RKO (cell line): ENCODE measurements around the gene RASGEF1C.

Experiments
- DNase-seq: peaks from one replicate; pipeline ENCODE4 v3.0.0-alpha.2; 2016; ENCODE audit warnings: low spot score

Gene RASGEF1C

DNA sequence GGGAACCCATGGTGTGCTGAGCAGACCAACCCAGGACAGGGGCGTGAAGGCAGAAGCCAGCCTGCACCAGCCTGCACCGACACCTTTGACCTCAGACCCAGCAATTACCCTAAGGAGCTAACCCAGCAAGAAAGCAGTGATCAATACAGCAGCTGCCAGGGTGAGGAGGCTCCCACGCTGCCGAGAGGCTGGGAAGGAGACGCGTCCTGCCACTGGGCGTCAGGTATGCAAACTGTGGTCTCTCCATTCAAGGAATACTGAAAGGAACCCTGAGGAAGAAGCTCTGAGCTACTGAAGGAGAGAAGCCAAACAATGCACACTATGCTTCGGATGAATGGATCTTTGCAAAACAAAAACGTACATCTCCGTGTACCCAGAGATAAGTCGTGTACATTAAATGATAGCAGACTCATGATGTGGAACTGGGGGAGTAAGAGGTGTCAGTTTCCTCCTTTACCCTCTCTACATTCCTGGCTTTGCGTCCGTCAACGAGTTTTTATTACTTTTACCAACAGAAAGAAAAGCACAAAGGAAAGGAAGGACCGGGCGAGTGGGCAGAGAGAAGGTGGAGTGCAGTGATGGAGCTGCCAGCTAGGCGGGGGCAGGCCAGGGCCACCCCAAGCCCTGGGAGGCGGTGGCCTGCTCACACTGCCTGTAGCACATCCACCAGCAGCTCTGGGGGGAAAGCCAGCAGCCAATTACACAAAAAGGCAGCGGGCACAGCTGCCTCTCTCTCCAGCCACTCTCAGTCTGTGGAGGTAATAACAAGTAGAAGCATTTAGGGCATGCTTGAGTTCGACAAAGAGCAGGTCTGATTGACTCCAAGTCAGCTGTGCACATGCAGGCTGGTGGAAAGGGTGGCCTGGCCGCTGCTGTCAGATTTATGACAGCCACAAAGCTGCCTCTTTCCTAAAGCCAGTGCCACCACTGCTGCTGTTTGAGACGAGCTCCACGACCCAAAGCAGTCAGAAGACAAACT, 29.3 kb downstream of the RASGEF1C start:
- no peak for DNase-seq

DNA sequence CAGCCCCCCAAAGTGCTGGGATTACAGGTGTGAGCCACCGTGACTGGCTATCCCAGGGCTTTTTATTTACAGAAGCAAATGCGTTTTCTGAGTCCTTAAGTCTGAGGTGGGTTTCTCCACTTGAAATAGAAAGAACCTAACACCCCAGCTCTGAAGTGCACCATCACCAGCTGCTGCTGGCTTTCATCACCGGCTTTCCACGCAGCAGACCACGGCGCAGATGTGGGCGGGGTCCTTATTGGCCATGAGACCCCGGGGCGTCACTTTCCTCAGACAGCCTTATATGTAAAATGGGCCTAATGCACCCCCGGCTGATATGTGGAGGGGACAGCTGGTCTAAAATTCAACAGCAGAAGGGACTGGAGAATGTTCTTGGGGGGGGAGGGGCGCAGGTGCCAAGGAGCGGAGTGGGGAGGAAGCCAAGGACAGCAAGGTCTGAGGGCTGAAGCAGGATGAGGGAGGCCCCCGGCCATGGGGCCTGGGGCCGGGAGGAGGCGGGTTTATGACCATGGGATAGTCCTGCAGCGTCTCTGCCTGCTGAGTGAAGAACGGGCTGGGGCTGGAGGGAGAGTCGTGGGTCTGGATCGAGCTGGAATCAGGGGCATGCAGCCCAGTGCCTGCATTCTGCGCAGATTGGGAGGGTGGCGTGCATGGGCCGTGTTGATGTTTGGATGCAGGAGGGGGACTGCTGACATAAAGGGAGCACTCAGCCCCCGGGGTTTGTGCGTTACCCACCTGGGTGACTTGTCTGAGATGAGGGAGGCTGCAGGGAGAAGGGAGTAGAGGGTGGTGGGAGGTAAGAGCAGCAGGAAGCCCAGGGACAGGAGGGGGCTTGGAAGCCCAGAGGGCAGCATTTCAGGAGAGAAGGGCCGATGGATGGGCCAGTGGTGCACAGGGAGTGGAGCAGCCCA, 30.2 kb downstream of the RASGEF1C start:
- DNase-seq = no peak

DNA sequence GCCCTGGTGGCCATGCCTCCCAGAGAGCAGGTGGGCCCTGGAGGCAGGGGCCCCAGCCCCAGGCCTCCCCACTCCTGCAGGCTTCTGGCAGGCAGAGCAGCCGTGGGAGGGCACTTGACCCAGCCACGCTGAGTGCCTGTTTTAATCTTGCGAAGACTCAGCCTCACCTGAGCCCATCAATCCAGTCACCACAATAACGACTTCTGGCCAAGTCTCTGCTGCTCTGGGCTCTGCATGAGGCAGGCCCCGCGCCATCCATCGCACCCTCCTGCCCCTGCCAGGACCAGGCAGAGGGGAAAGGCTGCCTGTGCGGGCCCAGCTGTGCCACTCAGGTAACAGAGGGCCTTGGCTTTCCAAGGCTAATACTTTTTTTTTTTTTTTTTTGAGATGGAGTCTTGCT, 32.8 kb downstream of the RASGEF1C start:
- no peak for DNase-seq

DNA sequence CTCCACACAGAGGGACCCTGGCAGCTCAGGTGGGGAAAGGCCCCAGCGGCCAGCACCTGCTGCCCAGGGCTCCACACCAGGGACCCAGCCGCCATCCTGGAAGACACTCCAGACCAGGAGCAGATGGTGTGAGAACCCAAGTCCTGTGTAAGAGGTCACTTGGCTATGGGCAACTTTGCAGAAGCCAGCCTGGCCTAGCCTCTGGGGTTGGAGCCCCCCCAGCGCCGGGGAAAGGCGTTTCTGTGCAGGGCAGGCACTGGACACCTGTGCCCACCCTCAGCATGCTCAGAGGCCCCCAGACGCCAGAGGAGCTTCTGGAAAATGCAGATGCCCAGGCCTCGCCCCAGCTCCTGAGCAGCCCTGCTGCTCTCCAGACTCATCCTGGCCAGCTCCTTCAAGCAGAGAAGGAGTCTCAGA, 34.0 kb downstream of the RASGEF1C start:
- DNase-seq = no peak

DNA sequence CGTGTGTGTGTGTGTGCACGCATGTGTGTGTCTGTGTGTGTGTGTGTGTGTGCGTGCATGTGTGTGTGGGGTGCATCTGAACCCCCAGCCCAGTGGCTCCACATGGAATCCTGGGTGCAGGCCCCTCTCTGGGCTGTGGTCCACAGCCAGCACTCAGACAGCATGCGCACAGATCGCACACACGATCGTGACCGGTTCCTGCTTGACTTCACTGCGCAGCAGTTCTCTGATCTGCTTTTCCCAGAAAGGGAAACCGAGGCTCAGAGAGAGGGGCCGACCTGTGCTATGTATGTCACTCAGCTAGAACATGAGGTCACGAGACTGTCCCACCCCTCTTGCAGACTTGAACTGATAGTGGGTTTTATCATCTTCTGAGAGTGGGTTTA, 34.4 kb downstream of the RASGEF1C start:
- DNase-seq = no peak

DNA sequence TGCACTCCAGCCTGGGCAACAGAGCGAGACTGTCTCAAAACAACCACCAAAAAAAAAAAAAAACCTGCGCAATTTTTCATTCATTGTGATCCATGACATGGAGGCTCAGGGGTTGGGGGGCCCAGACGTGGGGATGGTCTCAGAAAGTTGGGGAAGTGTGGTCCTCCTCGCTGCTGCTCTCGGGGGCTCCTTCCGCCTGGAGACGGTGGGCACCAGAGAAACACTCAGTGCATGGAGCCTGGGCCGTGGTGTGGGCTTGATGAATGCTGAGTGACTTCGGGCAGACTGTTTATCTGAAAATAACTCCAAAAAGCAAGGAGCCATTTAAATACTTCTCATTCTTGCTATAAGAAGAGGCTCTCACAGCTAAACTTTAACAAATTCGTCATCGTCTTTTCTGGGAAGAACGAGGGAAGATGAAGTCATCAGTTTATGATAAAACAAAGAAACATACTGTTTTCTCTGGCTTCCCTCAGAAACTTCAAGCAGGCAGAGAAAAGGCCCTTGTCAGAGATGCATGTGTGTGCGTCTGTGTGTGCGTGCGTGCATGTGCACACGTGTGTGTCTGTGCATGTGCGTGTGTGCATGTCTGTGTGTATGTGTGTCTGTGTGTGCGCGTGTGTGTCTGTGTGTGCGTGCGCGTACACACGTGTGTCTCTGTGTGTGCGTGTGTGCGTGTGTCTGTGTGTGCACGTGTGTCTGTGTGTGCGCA, 35.0 kb downstream of the RASGEF1C start:
- DNase-seq = no peak

DNA sequence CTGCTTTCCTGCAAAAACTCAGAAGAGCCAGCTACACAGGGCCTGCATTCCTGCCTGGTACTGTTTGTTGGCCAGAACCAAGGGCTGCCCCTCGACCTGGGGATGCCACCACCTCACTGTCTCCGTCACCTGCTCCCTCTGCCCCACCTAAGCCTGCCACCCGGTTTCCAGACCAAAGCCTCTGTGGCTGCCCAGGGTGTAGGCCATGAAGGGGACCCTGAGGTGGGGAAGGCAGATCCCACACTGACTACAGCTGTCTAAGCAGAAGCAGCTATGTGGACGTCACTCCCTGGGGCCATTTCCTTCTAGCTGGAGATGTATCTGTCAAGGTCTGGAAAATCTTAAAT, 35.8 kb downstream of the RASGEF1C start:
- DNase-seq = no peak

DNA sequence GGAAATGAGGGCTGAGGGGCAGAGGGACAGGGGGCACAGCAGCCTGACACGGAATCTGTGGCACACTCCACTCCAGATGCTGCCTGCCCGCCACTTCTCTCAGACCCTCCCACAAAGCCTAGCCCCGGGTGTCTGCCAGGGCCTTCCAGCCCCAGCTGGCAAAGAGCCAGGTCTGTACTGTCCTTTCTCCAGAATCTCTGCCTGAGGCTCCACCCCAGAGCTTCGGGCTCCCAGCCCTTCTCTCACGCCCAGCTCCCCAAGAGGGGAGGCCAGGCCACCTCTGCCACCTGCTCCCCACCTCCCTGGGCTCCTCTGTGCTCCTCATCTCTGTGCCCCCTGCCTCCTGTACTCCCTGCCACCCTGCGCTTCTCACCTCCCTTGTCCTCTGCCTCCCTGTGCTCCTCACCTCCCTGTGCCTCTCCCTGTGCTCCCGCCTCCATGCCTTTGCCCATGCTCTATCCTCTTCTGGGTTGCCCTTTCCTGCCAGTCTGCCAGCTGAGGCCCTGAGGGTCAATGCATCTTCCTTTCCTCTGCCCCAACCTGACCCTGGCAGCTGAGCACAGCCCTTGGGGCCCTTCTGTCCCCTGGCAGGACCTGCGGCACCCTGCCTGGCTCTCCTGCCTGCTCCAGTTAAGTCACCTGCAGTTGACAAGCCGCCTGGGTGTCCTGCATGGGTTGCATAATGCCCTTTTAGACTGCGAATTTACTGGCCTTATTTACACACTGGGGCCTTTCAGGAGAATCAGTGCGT, 36.4 kb downstream of the RASGEF1C start:
- no peak for DNase-seq

DNA sequence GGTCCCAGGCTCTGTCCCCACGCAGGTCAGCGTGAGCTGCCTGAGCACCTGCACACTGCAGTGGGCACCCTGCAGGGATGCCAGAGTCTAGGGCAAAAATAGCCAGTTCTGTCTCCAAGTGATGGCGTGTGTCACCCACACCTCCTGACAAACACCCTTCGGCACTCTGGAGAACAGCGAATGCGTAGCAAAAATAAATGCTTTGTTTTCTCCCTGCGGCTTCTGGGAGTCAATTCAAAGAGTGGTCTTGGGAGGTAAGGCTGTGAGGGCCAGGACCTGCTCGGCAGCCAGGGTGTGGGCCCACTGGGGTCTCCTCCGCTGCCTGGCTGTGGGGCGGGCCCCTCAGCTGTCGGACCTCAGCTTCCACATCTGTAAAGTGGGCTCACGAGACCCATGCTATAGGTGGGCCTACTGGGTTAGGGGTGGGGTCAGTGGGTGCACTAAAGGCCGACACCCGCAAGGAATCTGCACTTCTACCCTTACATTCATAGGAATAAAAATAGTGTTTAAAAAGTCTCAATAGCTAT, 37.4 kb downstream of the RASGEF1C start:
- DNase-seq = no peak

DNA sequence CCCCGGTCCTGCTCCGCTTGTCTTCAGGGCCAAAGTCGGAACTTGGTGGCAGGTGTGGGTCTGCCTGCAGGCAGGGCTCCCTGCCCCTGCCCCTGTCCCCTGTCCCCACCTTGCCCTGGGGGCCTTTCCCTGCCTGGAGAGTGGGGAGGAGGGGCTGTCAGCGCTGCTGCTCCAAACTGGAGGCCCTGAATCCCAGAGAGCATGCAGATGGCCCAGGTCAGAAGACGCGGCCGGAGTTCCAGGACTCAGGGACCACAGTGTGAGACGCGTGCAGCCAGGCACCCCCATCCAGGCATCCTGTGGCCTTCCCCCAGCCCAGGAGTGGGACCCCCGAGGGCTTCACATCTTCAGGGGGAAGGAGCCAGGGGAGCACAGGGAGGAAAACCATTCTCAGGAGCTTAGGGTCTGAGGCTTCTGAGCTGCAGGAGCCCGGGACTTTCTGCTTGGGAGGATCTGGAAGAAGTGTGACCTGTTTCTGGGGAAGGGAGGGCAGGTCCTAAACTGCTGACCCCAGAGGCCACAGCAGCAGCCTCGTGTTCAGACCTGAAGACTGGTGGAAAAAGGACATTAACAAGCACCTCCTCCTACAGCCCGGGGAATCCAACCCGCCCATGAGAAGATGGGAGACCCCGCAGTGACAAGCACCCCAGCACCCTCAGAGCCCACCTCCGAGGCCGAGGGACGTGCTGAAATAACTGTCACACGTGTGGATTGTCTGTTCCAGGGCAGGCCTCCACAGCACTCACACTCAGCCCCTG, 38.0 kb downstream of the RASGEF1C start:
- no peak for DNase-seq

DNA sequence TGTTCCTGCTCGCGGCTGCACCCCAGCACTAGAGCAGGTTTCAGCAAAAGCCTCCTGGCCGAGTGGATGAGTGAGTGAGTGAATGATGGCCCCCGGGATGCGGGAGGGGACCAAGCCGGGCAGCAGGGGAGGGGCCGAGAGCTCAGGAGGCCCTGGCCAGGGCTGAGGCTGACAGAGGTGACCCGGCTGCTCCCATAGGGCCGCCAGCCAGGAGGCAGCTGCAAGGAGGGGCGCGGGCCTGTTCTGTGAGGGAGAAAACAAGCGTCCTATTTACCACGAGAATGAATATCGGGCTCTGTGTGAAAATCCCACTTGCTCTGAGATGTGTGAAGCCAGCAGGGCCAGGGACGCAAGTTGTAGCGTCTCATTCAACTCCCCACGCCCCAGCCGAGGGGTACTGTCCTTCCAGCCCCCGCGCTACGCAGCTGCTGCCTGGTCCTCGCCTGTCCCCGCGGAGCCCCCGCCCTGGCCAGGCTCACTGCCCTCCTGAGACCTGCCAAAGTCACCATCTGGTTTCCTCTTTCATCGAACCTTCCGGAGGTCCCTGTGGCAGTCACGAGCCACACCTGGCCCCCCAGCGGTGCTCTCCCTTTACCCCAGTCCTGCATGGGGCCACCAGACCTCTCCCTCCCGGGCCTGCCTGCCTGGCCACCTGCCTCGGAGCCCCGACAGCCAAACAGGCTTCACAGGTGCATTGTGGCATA, 38.8 kb downstream of the RASGEF1C start:
- no peak for DNase-seq

DNA sequence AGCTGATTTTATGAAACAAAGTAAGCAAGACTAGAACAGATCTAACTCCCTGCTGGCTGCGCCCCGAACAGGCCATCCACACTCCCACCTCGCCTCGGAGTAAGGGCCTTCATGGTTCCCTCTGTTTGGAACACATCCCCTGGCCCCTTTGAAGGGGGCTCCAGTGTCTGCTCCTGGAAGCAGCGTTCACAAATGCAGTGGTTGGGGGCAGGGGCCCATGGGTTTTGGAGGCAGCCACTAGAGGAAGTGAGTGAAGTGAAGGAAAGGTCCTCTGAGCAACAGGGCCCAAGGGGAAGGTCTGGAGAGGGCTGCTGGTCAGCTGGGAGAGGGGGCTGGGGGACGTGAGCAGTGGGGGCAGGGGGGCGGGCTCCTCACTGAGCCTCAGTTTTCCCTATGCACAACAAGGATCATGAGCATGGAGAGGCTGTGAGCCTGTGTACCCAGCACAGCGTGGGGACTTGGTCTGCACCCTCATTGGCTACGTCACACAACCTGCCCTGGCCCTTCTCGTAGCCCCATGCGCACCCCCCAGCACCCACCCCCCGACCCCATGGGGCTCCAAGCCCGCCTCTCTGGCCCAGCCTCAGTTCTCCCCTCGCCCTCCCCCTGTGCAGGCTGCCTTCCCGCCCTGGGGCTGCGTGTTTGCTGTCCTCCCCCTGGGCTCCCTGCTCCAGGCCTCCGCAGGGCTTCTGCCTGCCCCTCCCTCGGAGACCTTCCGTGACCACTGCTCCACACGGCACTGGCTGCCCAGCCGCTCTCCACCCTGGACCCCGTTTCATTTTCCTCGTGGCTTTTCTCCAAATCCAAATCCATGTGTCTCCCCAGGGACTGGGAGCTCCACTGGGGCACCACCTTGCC, 39.5 kb downstream of the RASGEF1C start:
- no peak for DNase-seq

DNA sequence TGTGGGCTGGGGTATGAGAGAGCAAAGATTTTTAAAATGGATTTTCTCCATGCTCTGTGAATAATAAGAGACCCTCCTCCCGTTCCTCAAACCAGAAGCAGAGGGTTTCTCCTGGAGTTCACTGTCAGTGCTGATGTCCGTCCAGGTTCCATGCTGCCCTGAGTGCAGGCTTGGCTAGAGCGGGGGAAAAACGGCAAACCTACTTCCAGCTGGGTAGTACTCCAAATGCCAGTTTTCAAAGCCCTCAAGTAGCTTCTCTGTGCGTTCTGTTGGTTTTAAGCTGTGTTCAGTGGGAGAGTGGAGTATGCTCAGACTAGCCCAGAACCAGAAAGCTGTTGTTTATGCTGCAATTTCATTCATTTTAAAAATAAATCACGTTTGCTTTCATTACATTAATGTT, 40.3 kb downstream of the RASGEF1C start:
- no peak for DNase-seq

DNA sequence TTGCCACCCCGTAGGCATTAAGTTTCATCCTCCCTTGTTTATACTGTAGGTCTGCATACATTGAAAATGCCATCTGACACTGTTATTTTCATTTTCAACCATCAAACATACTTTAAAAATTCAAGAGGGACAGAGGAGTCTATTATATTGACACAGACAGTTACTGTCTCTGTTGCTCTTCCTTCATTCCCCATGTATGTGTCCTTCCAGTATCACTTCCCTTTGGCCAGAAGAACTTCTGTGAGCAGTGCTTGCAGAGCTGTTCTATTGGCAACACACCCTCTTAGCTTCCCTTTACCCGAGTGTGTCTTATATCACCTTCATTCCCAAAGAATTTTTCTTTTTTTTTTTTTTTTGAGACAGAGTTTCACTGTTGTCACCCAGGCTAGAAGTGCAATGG, 42.8 kb downstream of the RASGEF1C start:
- DNase-seq = no peak

DNA sequence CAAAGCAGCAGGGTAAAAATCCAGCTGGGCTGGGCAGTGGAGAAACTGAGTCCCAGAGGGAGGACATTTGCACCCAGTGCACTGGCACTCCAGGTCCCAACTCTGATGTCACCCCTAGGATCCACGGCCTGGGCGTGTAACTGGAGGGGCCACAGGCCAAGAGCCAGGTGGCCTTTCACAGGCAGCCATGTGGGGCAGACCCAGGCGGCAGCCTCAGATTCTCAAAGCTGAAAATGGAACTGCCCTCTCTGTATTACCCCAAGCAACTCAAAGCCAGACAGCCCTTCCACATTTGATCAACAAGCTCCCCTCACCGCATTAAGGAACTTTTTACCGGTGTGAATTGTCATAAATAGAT, 46.7 kb downstream of the RASGEF1C start:
- DNase-seq = no peak

DNA sequence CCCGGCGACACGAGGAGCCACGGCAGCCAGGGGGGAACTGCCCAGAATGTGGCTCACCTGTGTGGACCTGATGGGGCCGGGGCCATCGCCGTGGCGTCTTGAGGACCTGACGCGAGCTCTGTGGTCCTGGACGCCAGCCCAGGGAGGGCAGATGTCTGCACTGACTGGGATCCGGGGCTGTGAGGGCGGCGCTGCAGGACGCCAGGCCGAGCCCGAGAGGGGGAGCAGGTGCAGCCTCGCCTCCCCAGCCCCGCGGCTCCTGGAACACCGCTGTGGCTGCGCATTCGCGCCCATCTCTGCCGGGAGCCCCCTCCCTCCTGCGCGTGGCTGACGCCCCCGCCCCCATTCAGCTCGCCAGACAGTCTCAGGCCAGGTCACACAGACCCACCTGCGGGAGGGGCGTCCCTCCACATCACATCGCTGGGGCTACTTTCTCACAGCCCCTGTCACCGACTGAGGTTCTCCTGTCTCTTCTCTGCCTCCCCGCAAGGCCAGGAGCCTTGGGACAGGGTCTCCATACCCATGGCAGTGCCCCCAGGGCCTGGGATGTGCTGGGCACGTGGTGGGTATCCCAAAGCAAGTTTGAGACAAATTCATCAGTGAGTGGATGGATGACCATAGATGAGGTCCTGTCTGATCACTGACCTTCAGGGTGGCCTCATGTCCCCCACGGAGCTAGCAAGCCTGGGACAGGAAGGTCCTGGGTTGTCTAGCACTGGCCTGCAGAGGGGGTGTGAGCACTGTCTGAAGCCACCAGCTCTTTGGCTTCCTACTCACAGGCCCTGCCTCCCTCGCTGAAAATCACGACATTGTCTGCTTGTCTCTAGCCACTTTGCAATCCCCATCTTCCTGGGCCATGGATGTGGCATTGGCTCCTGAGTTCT, 47.3 kb downstream of the RASGEF1C start:
- no peak for DNase-seq

DNA sequence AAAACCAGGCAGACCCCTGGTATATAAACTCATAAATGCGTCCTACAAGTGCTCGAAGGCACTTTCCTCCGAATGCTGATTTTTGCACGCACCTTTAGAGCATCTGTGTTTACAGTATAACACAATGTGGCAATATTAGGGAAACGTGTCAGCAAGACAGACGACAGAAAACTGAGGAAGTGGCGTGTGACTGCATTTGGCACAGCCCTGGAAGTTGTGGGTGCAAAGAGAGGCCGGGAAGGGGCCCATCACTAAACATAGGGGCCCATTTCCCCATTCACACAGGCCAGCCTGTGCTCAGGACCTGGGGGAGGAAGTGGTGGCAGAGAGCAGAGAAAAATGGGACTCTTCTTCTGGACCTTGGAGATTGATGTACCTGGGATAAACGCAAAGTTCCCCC, 48.2 kb downstream of the RASGEF1C start:
- no peak for DNase-seq

DNA sequence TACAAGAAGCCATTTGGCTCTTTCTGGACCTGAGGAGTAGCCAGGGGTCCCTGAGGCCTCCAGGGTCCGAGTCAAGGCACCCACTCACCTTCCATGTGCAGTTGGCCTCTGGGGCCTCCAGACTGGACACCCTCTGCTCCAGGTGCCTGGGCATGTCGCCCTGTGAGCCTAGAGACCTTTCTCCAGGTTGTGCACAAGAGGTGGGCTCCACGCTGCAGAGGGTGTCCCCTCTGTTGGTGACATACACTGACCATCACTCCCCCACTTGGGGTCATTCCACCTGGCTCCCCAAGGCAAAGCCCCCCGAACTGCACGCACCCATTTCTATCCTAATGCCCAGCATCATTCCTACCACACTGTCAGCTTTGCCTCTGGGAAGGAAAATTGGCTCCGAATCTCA, 48.8 kb downstream of the RASGEF1C start:
- no peak for DNase-seq
